Stimulated activated CD8-positive, alpha-beta memory T cell treated with anti-CD3 and anti-CD28 coated beads, Interleukin-7, amount 100 ng/mL, for 4 hours (primary cell): ENCODE results near the gene FYN.

Source experiments
- DNase-seq, 2 donors: peaks; one replicate each; pipeline ENCODE4 v3.0.0-alpha.2; 2020; ENCODE audit warnings: low read depth in 2 of 2

Gene FYN

DNA sequence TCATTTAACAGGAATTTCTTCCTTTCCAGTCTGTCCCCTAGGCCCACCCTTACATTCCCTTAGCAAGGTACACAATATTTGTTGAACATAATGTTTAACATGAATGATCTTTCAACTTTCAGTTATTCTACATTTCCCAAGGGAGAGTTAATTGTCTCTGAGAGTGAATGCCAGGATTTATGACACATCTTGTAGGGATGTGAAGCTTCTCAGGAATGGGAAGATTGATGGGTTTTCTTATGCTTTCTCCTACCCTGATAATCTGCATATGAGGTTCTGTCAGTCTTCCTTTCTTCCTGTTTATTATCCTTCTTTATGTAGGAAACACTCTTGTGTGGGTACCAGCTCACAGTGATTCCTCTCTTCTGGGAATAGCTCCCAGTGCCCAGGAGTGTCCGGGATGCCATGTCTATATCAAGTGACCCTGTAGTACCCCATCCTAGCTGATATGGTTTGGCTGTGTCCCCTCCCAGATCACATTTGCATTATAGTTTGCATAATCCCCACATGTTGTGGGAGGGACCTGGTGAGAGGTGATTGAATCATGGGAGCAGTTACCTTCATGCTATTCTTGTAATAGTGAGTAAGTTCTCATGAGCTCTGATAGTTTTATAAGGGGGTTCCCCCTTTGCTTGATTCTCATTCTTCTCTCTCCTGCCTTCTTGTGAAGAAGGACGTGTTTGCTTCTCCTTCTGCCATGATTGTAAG lies 7.1 kb upstream of the FYN start:
- DNase-seq: no peak

DNA sequence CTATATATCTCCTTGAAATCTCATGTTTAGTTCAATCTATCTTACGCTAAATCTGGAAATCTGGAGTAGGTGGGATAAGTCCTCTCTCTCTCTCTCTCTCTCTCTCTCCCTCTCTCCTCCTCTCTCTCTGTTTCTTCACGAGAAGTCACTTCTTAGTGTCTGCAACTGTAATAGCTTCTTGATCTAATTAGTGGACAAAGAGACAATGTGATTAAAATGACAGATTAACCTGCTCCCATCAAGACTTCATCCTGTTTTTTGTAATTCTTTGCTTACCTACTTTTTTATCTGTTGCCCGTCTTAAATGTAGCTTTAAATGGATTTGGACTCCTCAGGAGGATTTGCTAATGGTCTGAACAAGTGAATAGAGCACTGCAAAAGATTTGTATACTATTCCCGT lies 2.5 kb upstream of the FYN start:
- no peak for DNase-seq

DNA sequence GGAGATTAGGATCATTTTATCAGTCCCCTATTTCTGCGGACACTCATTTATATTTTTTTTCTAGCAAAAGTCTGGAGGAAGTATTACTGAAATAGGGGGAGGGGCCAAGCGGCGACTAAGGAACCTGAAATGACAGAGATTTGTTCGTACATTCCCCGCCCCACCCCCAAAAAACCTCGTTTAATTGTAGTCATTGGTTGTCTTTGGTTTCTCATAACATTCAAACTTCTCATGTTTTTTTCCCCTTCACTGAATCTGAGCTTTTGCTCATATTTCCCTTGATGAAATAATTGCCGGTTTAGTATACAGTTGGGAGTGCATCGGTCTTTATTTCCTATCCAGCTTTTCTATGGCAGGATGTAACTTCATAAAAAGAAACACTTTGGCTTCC lies 768 bp upstream of the FYN start:
- DNase-seq: peak; percentile 47 to 55

DNA sequence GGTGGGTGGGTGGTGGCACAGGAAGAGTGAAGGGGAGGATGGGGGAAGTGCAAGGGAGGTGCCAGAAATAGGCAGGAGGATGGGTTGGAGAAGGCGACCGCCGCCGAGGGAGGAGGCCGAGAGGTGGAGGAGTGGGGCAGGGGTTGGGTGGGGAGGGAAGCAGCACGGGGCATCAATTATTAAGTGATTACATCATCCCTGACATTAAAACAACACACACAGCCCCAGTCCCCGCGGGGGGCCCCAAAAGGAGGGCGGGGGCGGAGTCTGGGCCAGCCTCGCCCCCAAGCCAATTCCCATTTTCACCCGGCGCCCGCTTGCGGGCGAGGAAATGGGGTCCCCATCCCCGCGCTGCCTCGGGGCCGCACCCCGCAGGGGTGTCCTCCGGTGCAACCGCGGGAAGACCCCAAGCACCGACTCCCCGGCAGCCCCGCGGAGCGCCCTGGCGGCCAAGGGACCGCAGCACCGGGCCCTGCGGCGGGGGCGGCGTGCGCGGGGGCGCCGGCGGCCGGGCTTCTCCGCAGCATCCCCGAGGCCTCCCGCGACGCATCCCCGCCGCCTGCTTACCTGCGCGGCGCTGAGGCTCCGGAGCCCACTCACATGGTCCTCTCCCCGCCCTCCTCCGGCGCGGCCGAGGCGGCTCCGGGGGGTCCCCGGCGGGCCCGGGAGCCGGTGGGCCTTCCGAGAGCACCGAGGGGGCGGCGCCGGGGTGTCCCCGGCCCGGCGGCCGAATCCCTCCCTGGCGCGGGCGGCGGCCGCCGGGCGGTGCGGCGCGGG lies 663 bp downstream of the FYN start:
- peak; percentile 50 to 73 for DNase-seq

DNA sequence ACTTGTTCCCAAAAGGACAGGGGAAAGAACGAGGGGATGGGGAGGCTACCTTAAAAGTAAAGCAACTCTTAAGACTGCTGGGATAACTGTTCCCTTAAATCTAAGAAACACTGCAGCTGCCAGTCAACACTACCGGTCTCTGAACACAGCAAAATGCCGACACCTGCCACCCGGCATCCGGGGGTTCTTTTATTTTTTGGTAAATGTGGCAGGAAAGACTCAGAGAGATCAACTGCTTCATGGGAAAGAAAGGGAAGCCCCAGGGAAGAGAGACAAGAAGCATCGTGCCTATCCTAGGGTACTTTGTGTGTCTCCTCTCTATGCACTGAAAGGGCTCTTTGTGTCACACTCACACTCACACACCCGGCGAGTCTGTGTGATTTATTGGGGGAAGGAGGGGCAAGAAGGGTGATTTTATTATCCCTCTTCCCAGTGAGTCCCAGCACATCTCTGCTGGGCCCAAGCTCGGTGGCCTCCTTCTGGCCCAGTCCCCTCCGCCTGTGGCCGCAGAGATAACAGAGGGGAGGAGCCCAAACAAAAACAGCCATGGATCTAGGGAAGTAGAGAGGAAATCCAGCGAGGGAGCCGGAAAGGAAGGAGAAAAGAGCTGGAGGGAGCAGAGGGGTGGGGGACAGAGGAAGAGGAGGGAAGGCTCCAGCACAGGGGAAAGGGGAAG lies 1.4 kb downstream of the FYN start:
- no peak for DNase-seq

DNA sequence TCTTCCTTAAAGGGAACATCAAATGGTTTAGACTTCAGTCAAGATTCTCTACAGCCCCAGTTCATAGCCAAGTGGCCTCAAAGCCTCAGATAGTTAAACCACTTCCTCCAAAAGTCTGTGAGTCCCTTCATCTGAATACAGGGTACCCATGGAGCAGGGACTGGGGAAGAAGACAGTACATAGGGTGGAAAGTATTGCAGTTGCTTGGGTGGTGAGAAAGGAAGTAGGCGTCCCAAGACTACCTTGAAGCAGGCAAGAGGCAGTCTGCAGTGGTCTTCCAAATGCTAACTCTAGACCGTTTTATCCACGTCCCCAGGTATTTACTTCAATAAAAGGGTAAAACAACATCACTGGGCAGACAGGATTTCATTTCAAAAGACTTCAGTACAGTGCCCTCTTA lies 2.0 kb downstream of the FYN start:
- peak; percentile 17 to 39 for DNase-seq

DNA sequence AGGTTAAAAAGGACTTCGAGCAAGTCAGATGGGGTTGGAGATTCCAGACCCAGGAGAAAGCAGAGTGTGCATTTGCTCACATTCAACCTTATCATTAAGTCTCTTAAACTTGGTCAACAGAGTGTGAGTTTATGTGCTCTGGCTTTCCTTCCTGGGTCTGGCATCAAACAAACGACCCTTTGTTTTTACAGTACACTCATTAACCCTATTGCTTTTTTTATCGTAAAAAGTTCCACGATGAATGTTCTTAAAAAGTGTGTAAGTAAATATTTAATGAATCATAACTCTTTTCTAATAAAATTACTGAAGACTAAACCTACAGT lies 2.5 kb downstream of the FYN start:
- no peak for DNase-seq

DNA sequence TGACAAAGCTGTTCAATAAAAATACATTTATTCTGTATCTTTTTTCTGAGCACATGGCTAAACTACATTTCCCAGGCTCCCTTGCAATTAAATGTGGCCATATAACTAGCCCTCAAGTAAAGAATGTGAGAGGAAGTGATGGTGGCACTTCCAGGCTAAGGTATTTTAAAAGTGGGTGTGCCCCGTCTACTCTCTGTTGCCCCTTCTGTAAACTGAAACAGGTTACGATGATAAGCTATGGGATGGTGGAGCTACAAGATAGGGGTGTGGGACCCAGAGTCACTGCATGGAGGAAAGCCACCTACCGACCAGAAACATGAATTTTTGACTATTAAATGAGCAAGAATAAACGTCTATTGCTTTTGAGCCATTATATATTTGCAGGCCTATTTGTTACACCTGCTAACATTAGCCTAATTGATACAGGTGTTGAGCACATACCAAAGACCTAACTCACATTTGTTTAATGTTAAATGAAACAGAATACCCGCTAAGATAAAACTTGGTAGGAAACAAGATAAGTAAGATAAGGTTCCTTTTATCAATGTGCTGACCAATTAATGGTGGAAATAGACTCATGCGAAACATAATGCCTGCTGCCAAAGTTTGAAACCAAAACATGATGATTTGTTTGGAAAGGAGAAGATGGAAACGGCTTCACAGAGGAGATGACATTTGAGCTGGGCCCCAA lies 3.1 kb downstream of the FYN start:
- no peak for DNase-seq

DNA sequence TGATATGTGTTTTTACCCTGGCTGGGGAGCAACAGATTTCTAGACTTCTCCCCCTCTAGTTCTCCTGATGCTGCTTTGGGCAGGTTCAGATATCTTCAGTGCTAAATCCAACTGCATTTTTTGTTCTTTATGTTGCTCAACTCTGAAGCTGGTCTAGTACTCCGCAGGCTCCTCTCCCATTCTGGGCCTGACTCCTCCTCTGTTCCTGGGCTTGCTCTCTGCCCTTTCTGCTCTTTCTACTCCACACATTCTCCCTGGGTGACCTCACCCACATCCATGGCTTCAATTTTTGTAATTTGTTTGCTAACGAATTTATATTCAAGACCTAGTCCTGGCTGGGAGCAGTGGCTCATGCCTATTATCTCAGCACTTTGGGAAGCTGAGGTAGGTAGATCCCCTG lies 6.4 kb downstream of the FYN start:
- DNase-seq: no peak

DNA sequence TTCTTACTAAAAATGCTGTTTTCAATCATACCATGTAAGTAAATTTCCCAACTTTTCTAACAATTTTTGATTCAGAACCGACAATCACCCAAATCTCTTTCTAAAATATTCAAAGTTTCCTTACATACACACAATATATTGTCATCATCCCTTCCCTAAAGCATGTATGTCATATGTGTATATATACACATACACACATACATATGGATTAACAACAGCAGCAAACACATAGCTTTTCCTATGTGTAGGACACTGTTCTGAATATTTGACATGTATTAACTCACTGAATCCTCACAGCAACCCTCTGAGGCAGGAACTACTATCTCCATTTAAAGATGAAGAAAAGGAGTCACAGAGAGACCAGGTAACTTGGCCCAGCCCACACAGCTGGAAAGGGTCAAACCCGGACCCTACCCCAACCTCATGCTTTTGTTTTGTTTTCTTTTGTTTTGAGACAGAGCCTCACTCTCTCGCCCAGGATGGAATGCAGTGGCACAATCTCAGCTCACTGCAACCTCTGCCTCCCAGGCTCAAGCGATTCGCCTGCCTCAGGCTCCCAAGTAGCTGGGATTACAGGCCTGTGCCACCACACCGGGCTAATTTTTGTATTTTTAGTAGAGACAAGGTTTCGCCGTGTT lies 7.2 kb downstream of the FYN start:
- no peak for DNase-seq

DNA sequence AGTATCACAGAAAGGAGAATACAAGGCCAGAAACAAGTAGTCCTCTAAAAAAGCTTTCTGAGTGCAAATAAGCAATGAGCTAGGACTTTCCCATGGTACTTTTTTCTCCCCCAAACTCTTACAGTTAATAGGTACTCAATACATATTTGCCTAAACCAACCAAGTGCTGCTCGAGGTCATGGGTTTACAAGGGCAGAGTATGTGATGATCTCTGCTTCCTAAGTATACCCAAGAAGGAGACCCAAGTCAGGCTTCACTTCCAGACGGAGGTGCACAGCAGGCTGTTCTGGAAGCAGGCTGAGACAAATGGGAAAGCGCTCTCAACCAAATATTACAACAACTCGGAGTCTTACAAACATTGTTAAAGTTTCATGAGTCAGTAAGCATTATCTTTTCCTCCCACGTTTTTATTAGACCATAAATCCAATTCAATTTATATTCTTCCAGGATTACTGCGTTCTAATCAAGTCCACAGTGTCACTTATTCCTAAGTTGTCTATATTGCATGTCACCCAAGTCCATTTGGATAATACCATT lies 8.1 kb downstream of the FYN start:
- no peak for DNase-seq

DNA sequence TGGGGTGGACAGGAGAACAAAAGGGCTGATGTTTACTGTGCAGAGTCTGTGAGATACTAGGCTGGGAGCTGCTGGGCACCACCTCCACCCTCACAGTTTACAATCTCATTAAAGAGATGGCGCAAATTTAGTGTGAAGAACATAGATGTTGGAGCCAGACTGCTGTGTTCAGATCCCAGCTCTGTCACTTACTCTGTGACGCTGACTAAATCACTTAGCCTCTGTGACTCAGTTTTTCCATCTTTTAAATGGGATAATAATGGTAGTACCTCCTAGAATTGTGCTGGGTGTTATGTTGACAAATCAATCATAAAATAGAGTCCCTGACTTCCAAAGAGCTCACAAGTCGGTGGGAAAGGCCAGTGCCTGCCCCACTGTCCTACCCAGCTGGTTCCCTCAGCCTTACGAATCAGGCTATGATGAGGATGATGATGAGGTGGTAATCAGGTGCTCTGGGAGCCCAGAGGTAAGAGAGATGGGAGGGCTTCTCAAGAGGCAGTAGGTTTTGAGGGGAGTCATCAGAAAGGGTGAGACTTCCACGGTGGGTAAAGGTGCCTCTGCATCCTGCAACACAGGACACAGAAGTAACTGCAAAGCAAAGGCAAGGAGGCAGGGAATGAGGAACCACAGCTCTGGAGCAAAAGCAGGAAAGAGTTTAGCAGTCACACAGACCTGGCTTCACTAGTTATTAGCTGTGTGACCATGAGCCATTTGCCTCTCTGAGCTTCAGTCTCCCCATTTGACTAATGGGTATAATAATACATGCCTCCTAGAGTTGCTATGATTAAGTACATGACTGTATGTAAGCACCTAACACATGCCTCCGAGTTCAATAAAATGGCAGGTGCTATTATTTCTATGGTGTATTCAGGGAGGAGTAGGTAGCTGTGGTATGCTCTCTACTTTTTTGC lies 8.9 kb downstream of the FYN start:
- no peak for DNase-seq

DNA sequence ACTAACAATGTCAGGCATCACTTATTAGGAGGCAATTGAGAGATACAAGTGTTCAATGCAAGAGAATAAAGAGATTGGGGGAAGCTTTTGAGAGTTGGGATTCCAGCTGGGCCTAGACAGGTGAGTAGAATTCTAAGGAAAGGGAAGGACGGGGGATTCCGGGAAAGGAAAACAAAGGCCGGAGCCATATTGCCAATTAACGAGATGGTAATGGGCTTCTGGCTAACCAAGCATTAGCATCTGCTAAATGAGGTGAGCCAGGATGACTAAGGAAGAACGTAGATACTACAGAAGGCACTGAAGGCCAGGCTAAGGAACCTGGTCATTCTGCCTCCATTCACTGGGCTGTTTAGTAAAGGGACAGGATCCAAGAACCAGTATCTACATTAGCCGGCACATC lies 10.5 kb downstream of the FYN start:
- no peak for DNase-seq

DNA sequence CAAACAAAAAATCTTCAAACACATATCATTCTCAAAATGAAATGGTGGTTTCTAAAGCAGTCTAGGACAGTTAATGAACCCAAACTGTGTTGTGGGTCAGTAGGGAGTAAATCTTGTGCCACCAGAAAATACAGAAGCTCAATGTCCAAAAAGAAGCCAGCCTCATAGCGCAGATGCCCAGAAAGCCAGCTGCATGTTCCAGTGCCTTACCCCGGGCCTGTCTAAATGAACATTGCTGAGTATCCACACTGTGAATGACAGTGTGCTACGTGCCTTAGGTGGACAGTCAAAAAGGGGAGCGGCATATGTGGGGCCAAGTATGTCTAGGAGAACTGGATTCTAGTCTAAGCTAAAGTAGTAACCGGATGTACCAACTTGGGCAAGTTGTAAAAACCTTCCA lies 10.9 kb downstream of the FYN start:
- no peak for DNase-seq

DNA sequence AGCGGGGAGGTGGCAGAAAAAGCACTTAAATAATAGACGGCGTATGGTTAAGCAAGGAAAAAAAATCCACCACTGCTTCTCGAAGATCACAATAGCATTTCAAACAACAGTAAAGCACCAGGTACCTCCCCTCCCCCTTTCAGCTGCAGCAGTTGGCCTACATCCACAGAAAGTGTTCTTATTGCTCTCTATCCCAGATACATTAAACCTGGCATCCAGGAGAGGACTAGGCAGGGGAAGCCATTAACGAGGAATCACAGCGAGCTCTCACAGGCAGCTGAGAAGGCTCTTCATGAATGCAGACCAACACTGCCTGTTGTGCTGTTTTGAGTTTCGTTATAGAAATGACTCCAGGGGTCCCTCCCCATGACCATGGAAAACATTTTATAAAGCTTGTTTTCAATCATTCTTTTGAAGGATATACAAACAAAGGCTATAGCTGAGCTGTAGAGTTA lies 11.8 kb downstream of the FYN start:
- DNase-seq: no peak

DNA sequence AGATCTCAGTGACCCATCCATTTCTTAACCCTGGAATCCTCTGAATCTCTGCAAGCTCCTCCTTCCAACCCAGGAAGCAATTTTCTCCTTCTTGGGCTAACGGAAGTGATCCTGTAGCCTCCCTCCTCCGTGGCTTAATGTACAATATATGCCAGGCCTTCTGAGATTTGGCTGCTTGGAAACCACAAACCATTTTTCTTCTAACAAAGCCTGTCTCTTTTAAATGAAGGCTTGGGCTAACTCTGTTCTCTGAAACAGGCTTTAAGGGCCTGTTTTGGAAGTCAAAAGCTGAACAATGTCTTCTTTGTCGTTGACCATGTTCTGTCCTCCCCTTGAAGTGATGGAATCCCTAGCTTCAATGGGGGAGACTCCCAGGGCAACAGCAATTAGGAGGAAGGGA lies 14.9 kb downstream of the FYN start:
- no peak for DNase-seq

DNA sequence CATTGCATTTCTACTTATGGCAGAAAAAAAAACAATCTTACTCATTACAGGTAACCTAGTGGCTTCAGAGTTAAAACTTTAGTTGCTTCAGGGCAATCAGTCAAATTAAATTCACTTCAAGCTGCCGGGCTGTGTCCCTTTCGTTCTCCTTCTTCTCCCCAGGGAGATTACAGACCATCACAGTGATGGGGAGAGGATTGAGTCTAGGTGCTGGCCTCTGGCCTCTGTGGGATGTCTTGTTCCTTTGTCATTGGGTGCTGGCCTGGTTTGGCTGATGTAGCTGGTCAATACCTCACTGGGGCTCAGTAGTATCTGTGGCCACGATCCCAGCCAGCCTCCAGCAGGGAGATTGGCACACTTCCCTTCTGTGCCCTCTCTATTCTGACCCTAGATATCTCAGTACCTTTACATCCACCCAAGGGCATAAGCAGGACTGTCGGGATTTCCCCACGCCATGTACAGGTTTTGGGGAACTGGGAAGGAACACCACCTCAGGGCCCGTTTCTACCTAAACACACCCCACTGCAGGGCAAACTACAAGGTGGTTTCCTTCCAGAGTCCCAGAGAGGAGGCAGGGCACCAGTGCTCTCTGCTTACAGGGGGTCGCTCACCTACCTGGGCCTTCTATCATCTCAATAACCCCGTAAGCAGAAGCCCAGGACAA lies 15.4 kb downstream of the FYN start:
- DNase-seq: no peak

DNA sequence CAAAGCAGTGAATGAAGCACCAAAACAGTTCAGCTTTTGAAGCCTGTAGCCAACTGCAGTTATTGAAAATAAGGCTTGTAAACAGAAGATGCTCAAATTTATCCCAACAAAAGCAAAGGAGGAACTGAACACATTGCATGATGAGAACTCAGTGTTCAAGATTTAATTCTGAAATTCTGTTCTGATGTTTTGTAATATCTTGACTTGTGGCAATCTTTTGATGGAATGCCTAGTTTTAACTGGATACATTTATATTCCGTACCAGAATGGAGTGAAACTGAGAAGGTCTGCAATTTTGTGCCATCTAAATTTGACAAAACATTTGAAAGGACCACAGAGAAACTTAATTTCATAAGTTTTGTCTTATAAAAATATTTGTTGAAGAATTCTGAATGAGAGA lies 17.5 kb downstream of the FYN start:
- no peak for DNase-seq

DNA sequence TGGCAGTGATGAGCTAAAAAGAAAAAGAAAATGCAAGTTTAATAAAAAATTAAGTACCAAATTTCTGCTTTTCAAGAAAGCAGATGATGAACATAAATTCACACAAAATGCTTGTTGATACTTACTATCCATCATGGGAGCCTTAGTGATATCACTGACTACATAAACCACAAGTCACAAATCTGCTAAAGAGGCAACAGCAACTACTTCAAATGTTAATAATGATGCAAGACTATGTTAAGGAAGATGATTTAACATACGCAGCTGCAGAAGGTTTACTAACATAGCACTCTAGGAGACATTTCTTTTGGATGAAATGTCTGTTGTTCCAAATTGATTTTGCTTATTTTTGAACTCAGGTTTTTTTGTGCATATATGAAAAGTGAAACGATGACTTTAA lies 18.6 kb downstream of the FYN start:
- DNase-seq: no peak

DNA sequence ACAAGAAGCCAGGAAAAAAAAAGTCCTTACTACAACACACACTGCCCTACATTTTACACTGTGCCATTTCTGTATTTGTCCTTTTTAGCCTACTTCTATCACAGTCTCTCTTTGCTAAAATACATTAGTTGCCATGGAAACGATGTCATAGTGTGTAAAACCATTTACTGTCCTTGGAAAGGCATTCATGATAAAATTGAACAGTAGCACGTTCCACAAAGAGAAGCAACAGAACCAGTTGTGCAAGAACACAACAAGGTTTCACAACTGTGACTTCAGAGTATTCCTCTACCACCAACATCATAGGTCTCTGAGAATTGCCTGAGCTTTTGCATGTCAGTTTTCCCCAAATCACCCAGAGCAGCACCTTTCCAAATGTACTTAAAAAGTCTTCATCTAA lies 20.5 kb downstream of the FYN start:
- no peak for DNase-seq
